Measurements from ENCODE around the gene GABRG3. TPM values are rescaled to one million over a fixed set of nuclear protein-coding genes. Genes with fewer than 3 reads are reported as not detected.
A peak's percentile ranks its signal among the peaks of the same experiment; 100 is the strongest.

Gene GABRG3
- polyA plus RNA-seq, 2 of the 4 experiments (the other 2 are of a cell fraction), result 0.08 to 0.18 TPM

- FAIRE-seq, result no peak
Measured at GRCh38 chr15:27433604-27434003, 462.6 kb downstream of the GABRG3 start.

DNA sequence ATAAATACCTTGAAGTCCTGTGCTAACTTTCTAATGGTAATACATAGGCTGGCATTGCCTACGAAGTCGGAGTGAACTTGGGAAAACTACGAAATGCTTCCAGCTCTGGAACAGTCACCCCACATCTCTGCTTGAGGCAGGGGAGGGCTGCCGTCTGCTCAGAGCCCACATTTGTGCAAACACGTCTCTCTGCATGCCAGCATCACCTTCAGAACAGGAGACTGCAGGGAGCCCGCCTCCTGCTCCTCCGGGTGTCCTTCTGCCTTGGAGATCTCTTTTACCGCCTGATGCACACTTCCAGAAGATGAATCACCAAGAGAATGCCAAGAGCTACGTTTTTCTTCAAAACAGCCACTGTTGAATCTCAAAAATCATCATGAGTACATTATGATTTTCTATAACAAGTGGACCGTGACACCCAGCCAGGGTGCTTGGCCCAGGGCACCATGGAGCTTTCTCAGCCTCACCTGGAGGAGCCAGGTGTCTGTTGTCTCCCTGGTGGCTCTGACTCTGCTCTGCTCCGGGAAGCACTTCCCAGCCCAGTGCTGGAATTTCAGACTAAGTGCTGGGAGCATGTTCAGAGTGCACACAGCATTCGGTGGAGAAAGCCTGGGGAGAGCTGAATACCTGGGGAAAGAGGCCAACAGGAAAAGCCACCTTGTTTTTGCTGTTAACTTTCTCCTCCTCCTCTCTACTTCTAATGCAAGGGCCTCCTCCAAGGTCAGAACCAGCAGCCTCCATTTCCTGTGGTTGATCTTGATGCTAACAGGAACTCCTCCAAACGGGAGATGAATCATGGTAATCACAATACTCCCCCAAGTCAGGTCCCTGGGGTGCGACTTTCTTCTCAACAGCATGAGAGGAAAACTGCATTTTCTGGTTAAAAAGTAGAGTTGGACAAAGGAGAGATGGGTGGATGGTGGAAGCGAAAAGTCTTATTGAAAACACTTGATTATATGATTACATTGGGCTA, 467.7 kb downstream of the GABRG3 start:
- Histone ChIP-seq H3K27ac (no peak overlapping the region), H3K4me3 (no peak overlapping the region), H3K4me1 (no peaks in the 10 kb centered on the region), H3K9me3 (peaks cover 5% of the 10 kb centered on the region; the same call in 2 of the 3 replicates), H3K4me2 (no peak overlapping the region)
- ChIA-PET CTCF (interaction anchor here (1.0 kb wide), 1 partner anchor 36 kb away, joined by 3 read pairs; no protein-coding TSS in a partner anchor), POLR2A (no interaction called here)
- TF ChIP-seq HOXA7 (CRISPR knock-in tag; IDR thresholded peaks at IDR 0.05) (no peak), RCOR1 (IDR thresholded peaks at IDR 0.05; ENCODE audit: low read depth, low read length) (no peak), RFX5 (IDR thresholded peaks at IDR 0.05) (no peak), BHLHE40 (IDR thresholded peaks at IDR 0.05; ENCODE audit: low read depth, low read length) (no peak), KDM1A (IDR thresholded peaks at IDR 0.05; ENCODE audit: low read depth) (no peak), CEBPB (IDR thresholded peaks at IDR 0.05) (no peak), EHF (CRISPR knock-in tag; IDR thresholded peaks at IDR 0.05) (no peak), EHMT2 (IDR thresholded peaks at IDR 0.05; ENCODE audit: low read depth) (no peak), CHD2 (IDR thresholded peaks at IDR 0.05; ENCODE audit: low read length, partially characterized antibody) (no peak), FOXS1 (CRISPR knock-in tag; IDR thresholded peaks at IDR 0.05) (no peak), SMC3 (IDR thresholded peaks at IDR 0.05) (no peak), CHD4 (IDR thresholded peaks at IDR 0.05; ENCODE audit: borderline replicate concordance) (no peak), FOSB (CRISPR knock-in tag; IDR thresholded peaks at IDR 0.05) (no peak), GATA3 (IDR thresholded peaks at IDR 0.05; ENCODE audit: borderline replicate concordance) (no peak), PHF8 (IDR thresholded peaks at IDR 0.05; ENCODE audit: borderline replicate concordance, low read depth) (no peak), CBX2 (IDR thresholded peaks at IDR 0.05; ENCODE audit: borderline replicate concordance, low read depth) (no peak), RAD21 (conservative IDR thresholded peaks at IDR 0.05 in 1 of 2, IDR thresholded peaks at IDR 0.05 in 1 of 2) (no peak), NR3C1 (IDR thresholded peaks at IDR 0.05) (no peak)
- TF ChIP-seq, protein P1, sequence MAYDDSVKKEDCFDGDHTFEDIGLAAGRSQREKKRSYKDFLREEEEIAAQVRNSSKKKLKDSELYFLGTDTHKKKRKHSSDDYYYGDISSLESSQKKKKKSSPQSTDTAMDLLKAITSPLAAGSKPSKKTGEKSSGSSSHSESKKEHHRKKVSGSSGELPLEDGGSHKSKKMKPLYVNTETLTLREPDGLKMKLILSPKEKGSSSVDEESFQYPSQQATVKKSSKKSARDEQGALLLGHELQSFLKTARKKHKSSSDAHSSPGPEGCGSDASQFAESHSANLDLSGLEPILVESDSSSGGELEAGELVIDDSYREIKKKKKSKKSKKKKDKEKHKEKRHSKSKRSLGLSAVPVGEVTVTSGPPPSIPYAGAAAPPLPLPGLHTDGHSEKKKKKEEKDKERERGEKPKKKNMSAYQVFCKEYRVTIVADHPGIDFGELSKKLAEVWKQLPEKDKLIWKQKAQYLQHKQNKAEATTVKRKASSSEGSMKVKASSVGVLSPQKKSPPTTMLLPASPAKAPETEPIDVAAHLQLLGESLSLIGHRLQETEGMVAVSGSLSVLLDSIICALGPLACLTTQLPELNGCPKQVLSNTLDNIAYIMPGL (CRISPR knock-in tag; IDR thresholded peaks at IDR 0.05; ENCODE audit: borderline replicate concordance), result no peak
- DNase-seq (ENCODE audit: low read depth in 1 of 2, low spot score in 1 of 2), result no peak
- ATAC-seq, result no peak
- no peak for FAIRE-seq
- WGBS (ENCODE audit: missing lambda C conversion rate), result 11% methylated on average over 15 of the region's 15 CpGs

More at GRCh38 chr15:27433604-27434003, 462.6 kb downstream of the GABRG3 start:
- ChIA-PET POLR2A (no interaction called here), CTCF (no interaction called here)
- peak; percentile 56 for TF ChIP-seq MAFK (IDR thresholded peaks at IDR 0.05; ENCODE audit: partially characterized antibody)
- TF ChIP-seq MAZ (IDR thresholded peaks at IDR 0.05; ENCODE audit: borderline replicate concordance, low read depth, low read length), result no peak
- 5% methylated on average over 4 of the region's 4 CpGs for WGBS (ENCODE audit: missing lambda C conversion rate)
- Histone ChIP-seq H3K4me2 (no peak overlapping the region), H3K4me1 (no peaks in the 10 kb centered on the region), H3K4me3 (no peak overlapping the region), H3K9me3 (peaks cover 35% of the 10 kb centered on the region; the same call in 2 of the 3 replicates), H3K27ac (no peak overlapping the region)
- ATAC-seq, result no peak
- DNase-seq (ENCODE audit: low read depth in 1 of 2, low spot score in 1 of 2), result no peak

- Histone ChIP-seq H3K4me1 (no peaks in the 10 kb centered on the region), H3K4me3 (no peak overlapping the region), H3K9me3 (peaks cover 3% of the 10 kb centered on the region; the same call in 1 of the 3 replicates), H3K4me2 (no peak overlapping the region), H3K27ac (no peak overlapping the region)
- POLR2A ChIA-PET, result no interaction called here
- CTCF ChIA-PET, result interaction anchor here (1.2 kb wide), 1 partner anchor 11 kb away, joined by 4 read pairs; no protein-coding TSS in a partner anchor
- WGBS (ENCODE audit: missing lambda C conversion rate), result 1% methylated on average over 2 of the region's 2 CpGs
- ATAC-seq (no peak), FAIRE-seq (no peak), DNase-seq (ENCODE audit: low read depth in 1 of 2, low spot score in 1 of 2) (no peak)
- no peak for TF ChIP-seq ZFP36 (IDR thresholded peaks at IDR 0.05; ENCODE audit: borderline replicate concordance, partially characterized antibody)
- no peak for TF ChIP-seq CEBPB (IDR thresholded peaks at IDR 0.05)
- TF ChIP-seq REST (IDR thresholded peaks at IDR 0.05), result no peak
- TF ChIP-seq KDM1A (IDR thresholded peaks at IDR 0.05; ENCODE audit: low read depth), result no peak
- no peak for TF ChIP-seq TP53 (CRISPR knock-in tag; IDR thresholded peaks at IDR 0.05)
- no peak for TF ChIP-seq HES2 (IDR thresholded peaks at IDR 0.05)
Measured at GRCh38 chr15:27441120-27441519, 470.1 kb downstream of the GABRG3 start.
